HCT116 (cell line): Measurements from ENCODE around the gene LYSMD2. TPM values are rescaled to one million over a fixed set of nuclear protein-coding genes. Genes with fewer than 3 reads are reported as not detected.

Source experiments
- ATAC-seq: fragments of 200-7000 bp; cut with Tn5 transposase; 2 replicates; pipeline ENCODE4 v1.9.1; 2020; ENCODE audit warnings: mild to moderate bottlenecking, moderate library complexity
- BruUV-seq: library from RNA; stranded (reverse); fragments of 400-500 nt; replicated peaks from 2 replicates; lab custom pipeline; 2021; lab: Mats Ljungman, UMichigan
- CTCF ChIA-PET: fragments of 300-600 bp; sonication (Branson Sonifier 250); formaldehyde crosslinking; loops from one replicate; lab custom pipeline; 2021; ENCODE audit warnings: antibody characterized with exemption; lab: Charles Lee
- POLR2A ChIA-PET: fragments of 300-600, 350-600 bp; sonication (Branson Sonifier 250); formaldehyde crosslinking; loops from one replicate; lab custom pipeline; 2021; ENCODE audit warnings: antibody characterized with exemption; lab: Charles Lee
- RAD21 ChIA-PET, 2 experiments: fragments of 300-600 bp; sonication (Branson Sonifier 250); formaldehyde crosslinking; loops; one replicate each; lab custom pipeline; 2023; ENCODE audit warnings: low total read pairs in 2 of 2; ENCODE audit not compliant: uncharacterized antibody in 2 of 2, unreplicated experiment in 2 of 2, low non-redundant PET in 1 of 2; lab: Charles Lee
- DNase-seq: peaks from one replicate; pipeline ENCODE4 v3.0.0-alpha.2; 2010; ENCODE audit warnings: low read depth, low spot score
- H2AFZ ChIP-seq: fragments of 200-600 bp; shearing (Covaris generic), sonication (generic); 2 replicates; pipeline ENCODE4 v1.6.1; 2017; ENCODE audit warnings: low read depth, mixed run types, mixed read lengths, antibody characterized with exemption, low read length; ENCODE audit not compliant: poor library complexity, severe bottlenecking
- H3K27ac ChIP-seq: 2 replicates; pipeline ENCODE4 v1.5.1; 2012; ENCODE audit warnings: low read depth, low read length
- H3K27me3 ChIP-seq: fragments of 200-600 bp; sonication (generic); 2 replicates; pipeline ENCODE4 v1.6.1; 2016; ENCODE audit warnings: mixed run types, low read length, mixed read lengths; ENCODE audit not compliant: insufficient read depth
- H3K36me3 ChIP-seq, 2 experiments: fragments of 200-500 bp in 1 of 2; fragments of 200-600 bp in 1 of 2; sonication (Bioruptor generic) in 1 of 2; sonication (generic) in 1 of 2; 2 replicates each; pipeline versions ENCODE4 v1.5.1 to v1.6.1; 2014 to 2016; ENCODE audit warnings: low read length in 2 of 2, inconsistent platforms in 1 of 2, mixed read lengths in 1 of 2, mixed run types in 1 of 2; ENCODE audit not compliant: insufficient read depth in 2 of 2, control insufficient read depth in 1 of 2
- H3K4me1 ChIP-seq, 2 experiments: fragments of 200-600 bp in 1 of 2; sonication (generic) in 1 of 2; 2 replicates each; pipeline versions ENCODE4 v1.5.1 to v1.6.1; 2012 to 2017; ENCODE audit warnings: low read length in 2 of 2, inconsistent platforms in 1 of 2, mild to moderate bottlenecking in 1 of 2, mixed read lengths in 1 of 2, mixed run types in 1 of 2, moderate library complexity in 1 of 2; ENCODE audit not compliant: insufficient read depth in 2 of 2, control insufficient read depth in 1 of 2
- H3K4me2 ChIP-seq: fragments of 200-600 bp; sonication (generic); 2 replicates; pipeline ENCODE4 v1.6.1; 2017; ENCODE audit warnings: mixed run types, low read length, mixed read lengths
- H3K4me3 ChIP-seq, 2 experiments: fragments of 200-600 bp in 1 of 2; sonication (generic) in 1 of 2; replicated peaks in 1 of 2; 2 replicates each; pipeline ENCODE4 v1.5.1; 2011 to 2016; ENCODE audit warnings: low read length in 2 of 2, control low read depth in 1 of 2, low read depth in 1 of 2, mild to moderate bottlenecking in 1 of 2, mixed read lengths in 1 of 2, mixed run types in 1 of 2
- H3K79me2 ChIP-seq: fragments of 200-600 bp; sonication (generic); 2 replicates; pipeline ENCODE4 v1.6.1; 2017; ENCODE audit warnings: mild to moderate bottlenecking, mixed run types, low read length, moderate library complexity, mixed read lengths; ENCODE audit not compliant: insufficient read depth
- H3K9ac ChIP-seq: fragments of 200-600 bp; sonication (generic); 2 replicates; pipeline ENCODE4 v1.6.1; 2016; ENCODE audit warnings: low read length, mixed read lengths
- H3K9me2 ChIP-seq: fragments of 200-600 bp; sonication (generic), shearing (Covaris generic); 2 replicates; pipeline ENCODE4 v1.6.1; 2017; ENCODE audit warnings: mixed run types, mild to moderate bottlenecking, moderate library complexity; ENCODE audit not compliant: insufficient read depth
- H3K9me3 ChIP-seq, 2 experiments: fragments of 200-500 bp in 1 of 2; fragments of 200-600 bp in 1 of 2; sonication (Bioruptor generic) in 1 of 2; sonication (generic) in 1 of 2; 2 replicates each; pipeline ENCODE4 v1.6.1; 2014 to 2017; ENCODE audit warnings: low read length in 2 of 2, mixed read lengths in 2 of 2, inconsistent platforms in 1 of 2, low read depth in 1 of 2, mild to moderate bottlenecking in 1 of 2, mixed run types in 1 of 2, moderate library complexity in 1 of 2; ENCODE audit not compliant: control insufficient read depth in 1 of 2, insufficient read depth in 1 of 2
- H4K20me1 ChIP-seq: fragments of 200-600 bp; sonication (generic), shearing (Covaris generic); 2 replicates; pipeline ENCODE4 v1.6.1; 2017; ENCODE audit warnings: mixed run types, mild to moderate bottlenecking, moderate library complexity; ENCODE audit not compliant: insufficient read depth
- EZH2 ChIP-seq: fragments of 200-600 bp; sonication (generic); IDR thresholded peaks from 2 replicates; pipeline ENCODE4 v1.6.1; 2017; ENCODE audit warnings: antibody characterized with exemption, mixed run types
- EZH2phosphoT487 ChIP-seq: fragments of 200-600 bp; IDR thresholded peaks from 2 replicates; pipeline ENCODE4 v1.6.1; 2018; ENCODE audit warnings: antibody characterized with exemption, borderline replicate concordance
- JUND ChIP-seq: IDR thresholded peaks from 2 replicates; pipeline ENCODE4 v1.6.1; 2012
- POLR2A ChIP-seq: IDR thresholded peaks from 2 replicates; pipeline ENCODE4 v1.7.0; 2011; ENCODE audit warnings: borderline replicate concordance; ENCODE audit not compliant: insufficient read depth, insufficient read length; ENCODE audit errors: extremely low read depth
- SP1 ChIP-seq: IDR thresholded peaks from 2 replicates; pipeline ENCODE4 v1.6.1; 2012; ENCODE audit warnings: low read depth
- YY1 ChIP-seq: IDR thresholded peaks from 2 replicates; pipeline ENCODE4 v1.6.1; 2011; ENCODE audit warnings: low read length, low read depth, moderate library complexity, mild to moderate bottlenecking; ENCODE audit not compliant: insufficient replicate concordance; ENCODE audit errors: extremely low read depth
- intact Hi-C: fragments of 100-400 bp; cut with micrococcal nuclease; formaldehyde crosslinking; loops from 2 replicates; pipeline ENCODE4 v1.10.0; 2022
- total RNA-seq: library from RNA; stranded (reverse); gene quantifications from one replicate; pipeline ENCODE4 v1.2.1, GENCODE V29; 2021; ENCODE audit not compliant: unreplicated experiment
- TF ChIP-seq, protein P1 (sequence below): IDR thresholded peaks from 2 replicates; pipeline ENCODE4 v1.6.1; 2011; ENCODE audit warnings: mild to moderate bottlenecking, low read length, moderate library complexity; ENCODE audit not compliant: insufficient replicate concordance; ENCODE audit errors: extremely low read depth
- TF ChIP-seq, protein P2 (sequence below): IDR thresholded peaks from 2 replicates; pipeline ENCODE4 v1.6.1; 2012
- TF ChIP-seq, protein P3 (sequence below): IDR thresholded peaks from 2 replicates; pipeline ENCODE4 v1.6.1; 2012

The LYSMD2 gene
- total RNA-seq, 1 experiment from 2014 or later = 10.8 TPM

DNA sequence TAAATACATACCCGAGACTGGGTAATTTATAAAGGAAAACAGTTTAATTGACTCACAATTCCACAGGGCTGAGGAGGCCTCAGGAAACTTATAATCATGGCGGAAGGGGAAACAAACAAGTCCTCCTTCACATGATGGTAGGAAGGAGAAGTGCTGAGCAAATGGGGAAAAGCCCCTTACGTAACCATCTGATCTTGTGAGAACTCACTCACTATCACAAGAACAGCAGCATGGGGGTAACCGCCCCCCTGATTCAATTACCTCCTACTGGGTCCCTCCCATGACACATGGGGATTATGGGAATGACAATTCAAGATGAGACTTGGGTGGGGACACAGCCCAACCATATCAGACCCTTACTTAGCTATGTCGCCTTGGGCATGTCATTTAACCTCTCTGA is 28.4 kb downstream of the LYSMD2 start (continued):
- TF ChIP-seq, protein P1, sequence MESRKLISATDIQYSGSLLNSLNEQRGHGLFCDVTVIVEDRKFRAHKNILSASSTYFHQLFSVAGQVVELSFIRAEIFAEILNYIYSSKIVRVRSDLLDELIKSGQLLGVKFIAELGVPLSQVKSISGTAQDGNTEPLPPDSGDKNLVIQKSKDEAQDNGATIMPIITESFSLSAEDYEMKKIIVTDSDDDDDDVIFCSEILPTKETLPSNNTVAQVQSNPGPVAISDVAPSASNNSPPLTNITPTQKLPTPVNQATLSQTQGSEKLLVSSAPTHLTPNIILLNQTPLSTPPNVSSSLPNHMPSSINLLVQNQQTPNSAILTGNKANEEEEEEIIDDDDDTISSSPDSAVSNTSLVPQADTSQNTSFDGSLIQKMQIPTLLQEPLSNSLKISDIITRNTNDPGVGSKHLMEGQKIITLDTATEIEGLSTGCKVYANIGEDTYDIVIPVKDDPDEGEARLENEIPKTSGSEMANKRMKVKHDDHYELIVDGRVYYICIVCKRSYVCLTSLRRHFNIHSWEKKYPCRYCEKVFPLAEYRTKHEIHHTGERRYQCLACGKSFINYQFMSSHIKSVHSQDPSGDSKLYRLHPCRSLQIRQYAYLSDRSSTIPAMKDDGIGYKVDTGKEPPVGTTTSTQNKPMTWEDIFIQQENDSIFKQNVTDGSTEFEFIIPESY = no peak
- TF ChIP-seq EZH2 = no peak
- TF ChIP-seq SP1 = no peak
- TF ChIP-seq, protein P2, sequence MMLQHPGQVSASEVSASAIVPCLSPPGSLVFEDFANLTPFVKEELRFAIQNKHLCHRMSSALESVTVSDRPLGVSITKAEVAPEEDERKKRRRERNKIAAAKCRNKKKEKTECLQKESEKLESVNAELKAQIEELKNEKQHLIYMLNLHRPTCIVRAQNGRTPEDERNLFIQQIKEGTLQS = no peak
- no peak for TF ChIP-seq YY1

DNA sequence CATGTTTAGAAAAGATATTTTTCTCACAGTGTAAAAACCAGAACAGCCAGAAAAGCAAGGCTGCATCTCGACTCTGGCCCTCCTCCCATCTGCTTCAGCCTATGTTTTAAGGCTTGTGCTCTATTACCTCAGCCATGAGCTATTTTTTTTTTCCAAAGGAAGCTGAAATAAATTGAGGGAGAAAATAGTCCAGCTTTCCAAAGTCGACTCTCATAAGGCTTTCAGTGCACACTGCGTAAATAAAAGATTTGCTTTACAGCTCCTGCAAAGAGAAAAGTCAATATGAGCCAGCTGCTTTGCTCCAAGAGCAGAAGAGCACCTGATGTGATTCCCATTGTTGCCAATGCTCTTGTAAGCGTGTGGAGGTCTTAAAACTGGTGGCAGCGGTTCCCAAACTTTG is 29.4 kb downstream of the LYSMD2 start:
- H3K36me3 ChIP-seq = no peaks in the 10 kb centered on the region
- no peak for TF ChIP-seq JUND
- TF ChIP-seq, protein P2 = no peak
- TF ChIP-seq YY1 = no peak
- TF ChIP-seq POLR2A = no peak
- no peak for TF ChIP-seq EZH2phosphoT487
- TF ChIP-seq, protein P3, sequence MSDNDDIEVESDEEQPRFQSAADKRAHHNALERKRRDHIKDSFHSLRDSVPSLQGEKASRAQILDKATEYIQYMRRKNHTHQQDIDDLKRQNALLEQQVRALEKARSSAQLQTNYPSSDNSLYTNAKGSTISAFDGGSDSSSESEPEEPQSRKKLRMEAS = no peak
- POLR2A ChIA-PET = no interaction called here
- H3K4me2 ChIP-seq = no peak overlapping the region
- CTCF ChIA-PET = no interaction called here
- no peaks in the 10 kb centered on the region for H3K9me3 ChIP-seq
- no peaks in the 10 kb centered on the region for H4K20me1 ChIP-seq
- no peaks in the 10 kb centered on the region for H3K4me1 ChIP-seq
- ATAC-seq = no peak
- no peak overlapping the region for H3K9ac ChIP-seq
- no peaks in the 10 kb centered on the region for H3K9me2 ChIP-seq
- intact Hi-C loops = no loop called here
- H3K4me3 ChIP-seq = no peak overlapping the region
- no peak for DNase-seq
- no TSS peak for BruUV-seq
- H3K79me2 ChIP-seq = no peaks in the 10 kb centered on the region
- RAD21 ChIA-PET = no interaction called here
- no peak overlapping the region for H2AFZ ChIP-seq
- no peaks in the 10 kb centered on the region for H3K27me3 ChIP-seq
- no peak overlapping the region for H3K27ac ChIP-seq
